GM20000 (cell line): ENCODE results near the gene TSPAN11.
"Not testable (repeated sequence)": the region's sequence is repeated elsewhere in the genome, so short reads cannot be mapped to it uniquely, and the experiment has no call there.

ENCODE experiments used
- DNase-seq: peaks from one replicate; pipeline ENCODE4 v3.0.0; 2012; ENCODE audit warnings: low spot score
- TF ChIP-seq, protein P1 (sequence below): IDR thresholded peaks from 2 replicates; pipeline ENCODE4 v1.5.1; 2012; ENCODE audit warnings: mild to moderate bottlenecking, control low read depth; ENCODE audit errors: extremely low read depth, missing control alignments

TSPAN11 gene

GRCh38 chr12:31011746-31012566 lies 85.4 kb downstream of the TSPAN11 start:
- DNase-seq = no peak
- TF ChIP-seq, protein P1, sequence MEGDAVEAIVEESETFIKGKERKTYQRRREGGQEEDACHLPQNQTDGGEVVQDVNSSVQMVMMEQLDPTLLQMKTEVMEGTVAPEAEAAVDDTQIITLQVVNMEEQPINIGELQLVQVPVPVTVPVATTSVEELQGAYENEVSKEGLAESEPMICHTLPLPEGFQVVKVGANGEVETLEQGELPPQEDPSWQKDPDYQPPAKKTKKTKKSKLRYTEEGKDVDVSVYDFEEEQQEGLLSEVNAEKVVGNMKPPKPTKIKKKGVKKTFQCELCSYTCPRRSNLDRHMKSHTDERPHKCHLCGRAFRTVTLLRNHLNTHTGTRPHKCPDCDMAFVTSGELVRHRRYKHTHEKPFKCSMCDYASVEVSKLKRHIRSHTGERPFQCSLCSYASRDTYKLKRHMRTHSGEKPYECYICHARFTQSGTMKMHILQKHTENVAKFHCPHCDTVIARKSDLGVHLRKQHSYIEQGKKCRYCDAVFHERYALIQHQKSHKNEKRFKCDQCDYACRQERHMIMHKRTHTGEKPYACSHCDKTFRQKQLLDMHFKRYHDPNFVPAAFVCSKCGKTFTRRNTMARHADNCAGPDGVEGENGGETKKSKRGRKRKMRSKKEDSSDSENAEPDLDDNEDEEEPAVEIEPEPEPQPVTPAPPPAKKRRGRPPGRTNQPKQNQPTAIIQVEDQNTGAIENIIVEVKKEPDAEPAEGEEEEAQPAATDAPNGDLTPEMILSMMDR = no peak

DNA sequence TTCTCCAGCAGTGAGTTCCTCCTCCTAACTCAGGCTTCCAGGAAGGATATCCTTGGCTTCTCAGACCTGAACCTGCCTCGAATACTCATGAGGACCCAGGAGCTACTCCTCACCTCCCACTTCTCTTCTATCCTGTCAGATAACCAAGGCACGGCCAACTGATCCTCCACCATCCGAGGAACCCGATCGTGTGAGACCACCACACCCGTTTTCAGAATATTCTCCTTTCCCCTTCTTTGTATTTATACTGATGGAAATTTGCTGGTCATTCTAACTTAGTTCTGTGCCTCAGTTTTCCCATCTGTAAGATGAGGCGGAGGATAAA lies 86.0 kb downstream of the TSPAN11 start:
- DNase-seq = not testable (repeated sequence)

GRCh38 chr12:31015215-31015614 lies 88.7 kb downstream of the TSPAN11 start:
- TF ChIP-seq, protein P1 = no peak
- no peak for DNase-seq

DNA sequence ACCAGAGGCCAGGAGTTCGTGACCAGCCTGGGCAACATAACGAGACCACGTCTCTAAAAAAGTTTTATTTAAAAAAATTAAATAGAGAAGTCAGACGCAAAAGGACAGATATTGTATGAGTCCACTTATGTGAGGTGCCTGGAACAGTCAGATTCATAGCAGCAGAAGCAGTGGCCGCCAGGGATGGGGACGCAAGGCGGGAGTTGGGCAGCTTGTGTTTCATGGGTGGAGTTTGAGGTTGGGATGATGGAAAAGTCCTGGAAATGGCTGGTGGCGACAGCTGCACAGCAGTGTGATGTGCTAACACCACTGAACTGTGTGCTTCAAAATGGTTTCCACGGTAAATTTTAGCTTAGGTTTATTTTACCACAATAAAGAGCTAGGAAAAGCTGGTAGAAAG lies 89.5 kb downstream of the TSPAN11 start:
- TF ChIP-seq, protein P1 = no peak
- DNase-seq = no peak

- no peak for DNase-seq
- TF ChIP-seq, protein P1 = no peak
These were observed 91.0 kb downstream of the TSPAN11 start for GRCh38 chr12:31017535-31017934.

GRCh38 chr12:31018106-31018789 lies 91.7 kb downstream of the TSPAN11 start:
- DNase-seq = no peak
- TF ChIP-seq, protein P1 = no peak

DNA sequence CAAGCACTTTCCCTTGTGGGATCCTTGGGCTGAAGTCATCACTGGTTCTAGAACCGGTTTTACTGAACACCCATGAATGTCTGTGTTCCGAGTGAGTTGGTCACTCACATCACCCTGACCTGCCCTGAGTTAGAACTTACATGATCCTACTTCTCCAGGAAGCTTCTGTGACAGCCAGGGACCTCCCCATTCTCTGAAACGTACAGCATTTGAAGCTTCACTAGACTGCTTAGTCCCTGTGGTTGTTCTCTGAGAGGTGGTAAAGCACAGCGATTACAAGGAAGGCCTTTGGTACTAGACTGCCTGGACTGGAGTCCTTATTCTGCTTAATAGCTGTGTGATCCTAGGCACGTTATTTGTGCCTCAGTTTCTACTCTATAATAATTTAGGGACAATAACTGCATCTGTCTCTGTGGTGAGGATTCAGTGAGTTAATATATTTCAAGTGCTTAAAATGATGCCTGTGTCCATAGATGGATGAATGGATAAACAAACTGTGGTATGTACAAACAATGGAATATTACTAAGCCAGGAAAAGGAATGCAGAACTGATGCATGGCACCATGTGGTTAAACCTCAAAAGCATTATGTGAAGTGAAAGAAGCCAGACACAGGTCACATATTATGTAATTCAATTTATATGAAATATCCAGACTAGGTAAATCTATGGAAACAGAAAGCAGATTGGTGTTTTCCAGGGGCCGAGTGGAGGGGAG lies 92.4 kb downstream of the TSPAN11 start:
- DNase-seq = no peak
- TF ChIP-seq, protein P1 = no peak
